KMS-11 (cell line): ENCODE measurements around the gene RDH11.
"Not testable (repeated sequence)": the region's sequence is repeated elsewhere in the genome, so short reads cannot be mapped to it uniquely, and the experiment has no call there.

ENCODE experiments used
- H2AFZ ChIP-seq: fragments of 200-600 bp; sonication (generic); 2 replicates; pipeline ENCODE4 v1.6.1; 2016; ENCODE audit warnings: antibody characterized with exemption, mixed run types, low read depth
- H3K27ac ChIP-seq: fragments of 200-600 bp; sonication (generic); 2 replicates; pipeline ENCODE4 v1.6.1; 2016; ENCODE audit warnings: mild to moderate bottlenecking, mixed run types
- H3K27me3 ChIP-seq: fragments of 200-600 bp; sonication (generic); 2 replicates; pipeline ENCODE4 v1.6.1; 2017; ENCODE audit warnings: mild to moderate bottlenecking, low read depth, mixed run types, moderate library complexity; ENCODE audit not compliant: insufficient read depth
- H3K36me3 ChIP-seq: fragments of 200-600 bp; sonication (generic); 2 replicates; pipeline ENCODE4 v1.6.1; 2017; ENCODE audit warnings: mild to moderate bottlenecking, mixed run types; ENCODE audit not compliant: insufficient read depth
- H3K4me1 ChIP-seq: fragments of 200-600 bp; sonication (generic); 2 replicates; pipeline ENCODE4 v1.6.1; 2016; ENCODE audit warnings: mild to moderate bottlenecking, low read depth, mixed run types; ENCODE audit not compliant: poor library complexity, severe bottlenecking
- H3K4me2 ChIP-seq: fragments of 200-600 bp; sonication (generic); 2 replicates; pipeline ENCODE4 v1.7.0; 2016; ENCODE audit warnings: mild to moderate bottlenecking, mixed run types
- H3K4me3 ChIP-seq: fragments of 200-600 bp; sonication (generic); IDR thresholded peaks from 2 replicates; pipeline ENCODE4 v1.6.1; 2017; ENCODE audit warnings: low read depth, low read length, mixed read lengths; ENCODE audit not compliant: insufficient read depth
- H3K79me2 ChIP-seq: fragments of 200-600 bp; sonication (generic); 2 replicates; pipeline ENCODE4 v1.6.1; 2016; ENCODE audit warnings: low read depth, mixed run types; ENCODE audit not compliant: insufficient read depth
- H3K9ac ChIP-seq: fragments of 200-600 bp; sonication (generic); 2 replicates; pipeline ENCODE4 v1.6.1; 2016; ENCODE audit warnings: mild to moderate bottlenecking, mixed run types
- H4K20me1 ChIP-seq: fragments of 200-600 bp; sonication (generic); 2 replicates; pipeline ENCODE4 v1.6.1; 2016; ENCODE audit warnings: mild to moderate bottlenecking, mixed run types; ENCODE audit not compliant: insufficient read depth
- CTCF ChIP-seq: fragments of 200-600 bp; sonication (generic); conservative IDR thresholded peaks from 2 replicates; pipeline ENCODE4 v1.6.1; 2017; ENCODE audit warnings: low read depth, mild to moderate bottlenecking, antibody characterized with exemption, low read length, moderate library complexity, mixed read lengths

RDH11 gene

DNA sequence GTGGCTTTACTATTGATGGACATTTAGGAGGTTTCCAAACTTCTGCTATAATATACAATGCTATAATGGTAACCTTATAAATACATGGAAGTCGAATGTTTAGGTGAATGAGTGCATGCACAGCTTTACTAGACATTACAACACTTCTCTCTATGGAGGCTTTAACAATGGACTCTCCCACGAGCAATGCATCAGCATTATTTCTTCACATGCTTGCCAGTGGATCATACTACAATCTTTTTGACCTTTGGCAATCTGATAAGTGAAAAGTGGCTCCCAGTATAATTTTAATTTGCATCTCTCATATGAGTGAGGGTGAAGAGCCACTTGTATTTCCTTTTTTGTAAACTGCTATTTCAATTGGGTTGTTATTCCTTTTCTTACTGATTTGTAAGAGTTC, 24.3 kb upstream of the RDH11 start:
- Histone ChIP-seq H3K4me3 (no peak overlapping the region), H3K27ac (peak overlapping the region; percentile 36; the same call in 1 of the 2 replicates), H3K36me3 (no peaks in the 10 kb centered on the region), H4K20me1 (no peaks in the 10 kb centered on the region), H3K4me2 (peak overlapping the region; percentile 40), H3K9ac (no peak overlapping the region), H2AFZ (no peak overlapping the region), H3K27me3 (no peaks in the 10 kb centered on the region), H3K79me2 (no peaks in the 10 kb centered on the region), H3K4me1 (peaks cover 17% of the 10 kb centered on the region)
- no peak for TF ChIP-seq CTCF

- H3K27ac ChIP-seq = peak overlapping the region; percentile 36; the same call in 1 of the 2 replicates
- H3K4me3 ChIP-seq, H3K4me2 ChIP-seq, H3K79me2 ChIP-seq, H4K20me1 ChIP-seq, H3K27me3 ChIP-seq, H2AFZ ChIP-seq, H3K36me3 ChIP-seq, H3K9ac ChIP-seq: not testable (repeated sequence)
- H3K4me1 ChIP-seq = peaks cover 17% of the 10 kb centered on the region
These were observed 23.8 kb upstream of the RDH11 start for GRCh38 chr14:67719385-67719784.

DNA sequence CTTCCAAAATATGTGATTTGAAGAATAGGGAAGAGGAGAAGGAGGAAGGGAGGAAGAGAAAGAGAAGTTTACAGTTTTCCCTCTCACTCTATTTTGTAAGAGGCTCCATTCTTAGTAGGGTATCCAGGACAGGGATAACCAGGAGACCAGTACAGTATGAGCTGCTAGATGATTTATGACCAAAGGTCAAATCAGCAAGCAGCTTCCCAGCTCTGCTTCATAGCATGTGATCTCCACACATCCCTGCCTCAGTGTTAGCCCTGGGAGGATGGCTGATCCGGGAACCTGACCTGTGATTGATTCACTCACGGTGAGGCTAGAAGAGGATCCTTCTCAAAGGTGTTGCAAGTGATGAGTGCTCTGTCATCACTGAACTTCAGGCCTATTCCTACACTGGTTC, 22.7 kb upstream of the RDH11 start:
- H3K4me3 ChIP-seq = no peak overlapping the region
- H3K36me3 ChIP-seq = no peaks in the 10 kb centered on the region
- no peaks in the 10 kb centered on the region for H3K79me2 ChIP-seq
- TF ChIP-seq CTCF = no peak
- H3K27me3 ChIP-seq = no peaks in the 10 kb centered on the region
- H3K9ac ChIP-seq = no peak overlapping the region
- H4K20me1 ChIP-seq = no peaks in the 10 kb centered on the region
- H3K4me2 ChIP-seq = no peak overlapping the region
- no peak overlapping the region for H2AFZ ChIP-seq
- no peak overlapping the region for H3K27ac ChIP-seq
- peaks cover 17% of the 10 kb centered on the region for H3K4me1 ChIP-seq

GRCh38 chr14:67717048-67717447, 21.5 kb upstream of the RDH11 start:
- TF ChIP-seq CTCF = no peak
- no peak overlapping the region for H3K27ac ChIP-seq
- H3K79me2 ChIP-seq = no peaks in the 10 kb centered on the region
- no peaks in the 10 kb centered on the region for H3K27me3 ChIP-seq
- no peak overlapping the region for H2AFZ ChIP-seq
- H4K20me1 ChIP-seq = no peaks in the 10 kb centered on the region
- no peaks in the 10 kb centered on the region for H3K36me3 ChIP-seq
- no peak overlapping the region for H3K9ac ChIP-seq
- peaks cover 17% of the 10 kb centered on the region for H3K4me1 ChIP-seq
- H3K4me2 ChIP-seq = no peak overlapping the region
- H3K4me3 ChIP-seq = no peak overlapping the region

DNA sequence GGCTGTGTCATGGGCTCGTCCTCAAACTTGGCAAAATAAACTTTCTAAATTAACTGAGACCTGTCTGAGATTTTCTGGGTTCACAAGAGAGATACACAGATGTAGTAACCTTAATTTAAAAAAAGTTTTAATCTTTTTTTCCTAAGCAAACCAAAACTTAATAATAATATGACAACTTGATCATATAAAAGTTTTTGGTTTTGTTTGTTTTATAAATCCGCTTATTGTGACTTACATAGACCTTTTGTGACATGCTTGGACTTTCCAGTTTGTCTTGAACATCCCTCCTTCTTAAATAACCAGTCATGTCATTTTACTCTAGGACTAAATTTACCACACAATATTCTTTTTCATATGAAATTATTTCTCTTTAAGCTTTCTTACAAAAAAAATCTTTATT, 14.6 kb upstream of the RDH11 start:
- Histone ChIP-seq H4K20me1 (no peaks in the 10 kb centered on the region), H3K27ac (no peak overlapping the region), H3K36me3 (no peaks in the 10 kb centered on the region), H3K9ac (no peak overlapping the region), H3K4me1 (no peaks in the 10 kb centered on the region), H3K4me2 (no peak overlapping the region), H3K27me3 (no peaks in the 10 kb centered on the region), H2AFZ (no peak overlapping the region), H3K79me2 (no peaks in the 10 kb centered on the region), H3K4me3 (no peak overlapping the region)
- TF ChIP-seq CTCF = no peak

- not testable (repeated sequence) for H3K9ac ChIP-seq, H3K4me3 ChIP-seq, H3K4me2 ChIP-seq, H3K27ac ChIP-seq, H3K27me3 ChIP-seq, H4K20me1 ChIP-seq, H2AFZ ChIP-seq, H3K79me2 ChIP-seq, H3K36me3 ChIP-seq, H3K4me1 ChIP-seq
These were observed 14.2 kb upstream of the RDH11 start for GRCh38 chr14:67709796-67710195.

DNA sequence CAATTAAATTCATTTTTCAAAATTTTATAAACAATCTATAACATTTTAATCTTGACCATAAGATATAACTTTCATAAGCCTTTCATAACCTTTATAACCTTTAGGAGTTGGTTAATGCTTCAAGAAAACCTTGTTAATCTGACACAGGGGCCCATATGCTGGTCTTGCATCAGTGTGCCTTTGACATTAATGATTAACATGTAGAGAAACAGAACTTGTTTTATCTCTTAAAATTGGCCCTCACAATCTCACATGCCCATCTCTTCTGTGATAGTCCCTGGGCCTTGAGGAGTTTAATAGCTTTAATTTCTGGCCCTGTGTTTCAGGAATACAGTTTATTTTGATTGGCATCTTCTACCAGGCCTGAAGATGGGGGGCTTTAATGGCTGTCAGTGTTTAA, 13.8 kb upstream of the RDH11 start:
- not testable (repeated sequence) for H3K4me2 ChIP-seq, H3K79me2 ChIP-seq, H4K20me1 ChIP-seq, H3K36me3 ChIP-seq, H3K4me1 ChIP-seq, H2AFZ ChIP-seq, H3K27ac ChIP-seq, H3K27me3 ChIP-seq, H3K9ac ChIP-seq, H3K4me3 ChIP-seq
